ENCODE measurements around the gene APOA4. TPM values are rescaled to one million over a fixed set of nuclear protein-coding genes. Genes with fewer than 3 reads are reported as not detected.
"Not testable (repeated sequence)": the region's sequence is repeated elsewhere in the genome, so short reads cannot be mapped to it uniquely, and the experiment has no call there.

Gene APOA4
- polyA plus RNA-seq, 2 of the 4 experiments (the other 2 are of a cell fraction) = not detected

GRCh38 chr11:116808262-116809175 lies 14.6 kb downstream of the APOA4 start (continued):
- TF ChIP-seq CEBPB (IDR thresholded peaks at IDR 0.05) (no peak), POLR2A (IDR thresholded peaks at IDR 0.05; ENCODE audit: low read length) (no peak), KDM5A (IDR thresholded peaks at IDR 0.05) (no peak), EHMT2 (IDR thresholded peaks at IDR 0.05; ENCODE audit: low read depth) (no peak)

- FAIRE-seq (no peak), DNase-seq (ENCODE audit: low read depth in 1 of 2, low spot score in 1 of 2) (no peak), ATAC-seq (no peak)
- no peak overlapping the region; a peak in 1 of 6 replicates for H3K27ac ChIP-seq
- ChIA-PET CTCF (interaction anchor here (0.6 to 1.5 kb wide), 3 partner anchors 14 to 298 kb away, joined by 3 to 5 read pairs (median 5); partner anchors contain the start of gene APOA5), POLR2A (no interaction called here)
- peaks cover 7% of the 10 kb centered on the region; the same call in 1 of the 3 replicates for H3K4me1 ChIP-seq
- no peak overlapping the region for H3K4me2 ChIP-seq
- no peak overlapping the region for H3K4me3 ChIP-seq
- no peak for TF ChIP-seq ELK1 (IDR thresholded peaks at IDR 0.05; ENCODE audit: low read depth, low read length)
- no peak for TF ChIP-seq BHLHE40 (IDR thresholded peaks at IDR 0.05; ENCODE audit: low read depth, low read length)
- 76% methylated on average over 6 of the region's 6 CpGs for WGBS (ENCODE audit: missing lambda C conversion rate)
- H3K9me3 ChIP-seq = no peaks in the 10 kb centered on the region
Measured at GRCh38 chr11:116807601-116808261, 15.4 kb downstream of the APOA4 start.

- DNase-seq (ENCODE audit: low read depth in 1 of 2, low spot score in 1 of 2) = no peak
- ChIA-PET CTCF (interaction anchor here (1.2 kb wide), 1 partner anchor 13 kb away, joined by 3 read pairs; the partner anchor contains the start of gene APOA5), POLR2A (no interaction called here)
- WGBS (ENCODE audit: missing lambda C conversion rate) = 27% methylated on average over 3 of the region's 3 CpGs
- H3K4me2 ChIP-seq = no peak overlapping the region
- H3K4me3 ChIP-seq = no peak overlapping the region
- peaks cover 5% of the 10 kb centered on the region; the same call in 1 of the 3 replicates for H3K4me1 ChIP-seq
- H3K9me3 ChIP-seq = no peaks in the 10 kb centered on the region
- TF ChIP-seq RFX5 (IDR thresholded peaks at IDR 0.05) = no peak
- TF ChIP-seq ZC3H11A (IDR thresholded peaks at IDR 0.05) = no peak
- no peak for TF ChIP-seq NR3C1 (IDR thresholded peaks at IDR 0.05)
- no peak for TF ChIP-seq ATOH8 (CRISPR knock-in tag; IDR thresholded peaks at IDR 0.05; ENCODE audit: low read depth)
- TF ChIP-seq BHLHE40 (IDR thresholded peaks at IDR 0.05; ENCODE audit: low read depth, low read length) = no peak
- TF ChIP-seq HES2 (IDR thresholded peaks at IDR 0.05) = no peak
- TF ChIP-seq EHMT2 (IDR thresholded peaks at IDR 0.05; ENCODE audit: low read depth) = no peak
- no peak for TF ChIP-seq RNF2 (IDR thresholded peaks at IDR 0.05; ENCODE audit: borderline replicate concordance, low read depth)
- TF ChIP-seq CTCF (IDR thresholded peaks at IDR 0.05) = no peak
- no peak for TF ChIP-seq RAD21 (conservative IDR thresholded peaks at IDR 0.05 in 1 of 2, IDR thresholded peaks at IDR 0.05 in 1 of 2)
- TF ChIP-seq HOXB13 (CRISPR knock-in tag; IDR thresholded peaks at IDR 0.05; ENCODE audit: low read depth) = no peak
- H3K27ac ChIP-seq = no peak overlapping the region
- no peak for ATAC-seq
- no peak for FAIRE-seq
Measured at GRCh38 chr11:116804001-116804400, 19.1 kb downstream of the APOA4 start.

- FAIRE-seq; H3K4me2 ChIP-seq; H3K27ac ChIP-seq; H3K4me1 ChIP-seq; DNase-seq (ENCODE audit: low read depth in 1 of 2, low spot score in 1 of 2); POLR2A ChIA-PET; H3K4me3 ChIP-seq; ATAC-seq; H3K9me3 ChIP-seq: not testable (repeated sequence)
- CTCF ChIA-PET = interaction anchor here (1.0 to 1.4 kb wide), 2 partner anchors 11 to 12 kb away, joined by 3 to 5 read pairs; partner anchors contain the start of gene APOA5
Measured at GRCh38 chr11:116801662-116802061, 21.4 kb downstream of the APOA4 start.
